Coronary artery (tissue), 2 donors: Measurements from ENCODE around the gene ERC2.

ENCODE experiments used
- DNase-seq: peaks from one replicate; pipeline ENCODE4 v3.0.0-alpha.2; 2017; ENCODE audit warnings: low spot score
- H3K27ac ChIP-seq, 2 donors: fragments of 200-600 bp; sonication (generic); one replicate each; pipeline ENCODE4 v1.5.1; 2016 to 2019
- H3K4me3 ChIP-seq: fragments of 200-600 bp; sonication (generic); 2 replicates; pipeline ENCODE4 v1.5.1; 2016; ENCODE audit warnings: mild to moderate bottlenecking, moderate library complexity
- CTCF ChIP-seq: fragments of 200-600 bp; sonication (generic); IDR thresholded peaks from one replicate; pipeline ENCODE4 v1.5.1; 2019; ENCODE audit warnings: antibody characterized with exemption

The ERC2 gene

GRCh38 chr3:55576621-55577388 lies 891.5 kb downstream of the ERC2 start:
- Histone ChIP-seq H3K27ac (no peak overlapping the region), H3K4me3 (no peak overlapping the region)
- no peak for TF ChIP-seq CTCF
- no peak for DNase-seq

GRCh38 chr3:55574671-55575070 lies 893.6 kb downstream of the ERC2 start:
- no peak overlapping the region for H3K27ac ChIP-seq
- H3K4me3 ChIP-seq, result no peak overlapping the region
- no peak for DNase-seq
- TF ChIP-seq CTCF, result no peak

GRCh38 chr3:55572816-55573215 lies 895.5 kb downstream of the ERC2 start:
- no peak overlapping the region for H3K27ac ChIP-seq
- TF ChIP-seq CTCF, result no peak

GRCh38 chr3:55571913-55572312 lies 896.4 kb downstream of the ERC2 start:
- DNase-seq, result no peak

More at GRCh38 chr3:55572816-55573215, 895.5 kb downstream of the ERC2 start:
- no peak for DNase-seq
- H3K4me3 ChIP-seq, result no peak overlapping the region

GRCh38 chr3:55571216-55571813 lies 897.0 kb downstream of the ERC2 start:
- H3K4me3 ChIP-seq, result no peak overlapping the region
- H3K27ac ChIP-seq, result no peak overlapping the region
- no peak for TF ChIP-seq CTCF
- DNase-seq, result no peak

More at GRCh38 chr3:55571913-55572312, 896.4 kb downstream of the ERC2 start:
- H3K4me3 ChIP-seq, result peak overlapping the region; percentile 21
- no peak for TF ChIP-seq CTCF
- no peak overlapping the region for H3K27ac ChIP-seq

- no peak for DNase-seq
- no peak overlapping the region for H3K4me3 ChIP-seq
- no peak for TF ChIP-seq CTCF
- no peak overlapping the region for H3K27ac ChIP-seq
Measured at GRCh38 chr3:55570271-55570711, 898.0 kb downstream of the ERC2 start.

GRCh38 chr3:55569033-55569599 lies 899.2 kb downstream of the ERC2 start:
- Histone ChIP-seq H3K4me3 (no peak overlapping the region), H3K27ac (no peak overlapping the region)
- no peak for TF ChIP-seq CTCF
- DNase-seq, result no peak
